ENCODE measurements around the gene MARK4. TPM values are rescaled to one million over a fixed set of nuclear protein-coding genes. Genes with fewer than 3 reads are reported as not detected.

MARK4 gene
- total and polyA plus RNA-seq, 2 experiments from 2014 or later, result 14.8 to 23.0 TPM

DNA sequence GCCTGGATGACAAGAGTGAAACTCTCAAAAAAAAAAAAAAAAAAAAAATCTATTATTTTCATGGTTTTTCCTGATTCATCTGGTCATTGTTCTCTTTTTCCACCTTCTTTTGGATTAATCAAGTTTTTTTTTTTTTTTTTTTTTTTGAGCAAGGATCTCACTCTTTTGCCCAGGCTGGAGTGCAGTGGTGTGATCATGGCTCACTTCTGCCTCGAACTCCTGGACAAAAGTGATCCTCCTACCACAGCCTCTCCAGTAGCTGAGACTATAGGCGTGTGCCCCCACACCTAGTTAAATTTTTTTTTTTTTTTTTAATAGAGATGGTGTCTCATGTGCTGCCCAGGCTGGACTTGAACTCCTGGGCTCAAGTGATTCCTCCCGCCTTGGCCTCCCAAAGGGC, 44.7 kb upstream of the MARK4 start:
- TF ChIP-seq EZH2phosphoT487 (IDR thresholded peaks at IDR 0.05; ENCODE audit: low read depth, severe bottlenecking, unreplicated experiment), result no peak
- no peak for TF ChIP-seq EZH2 (IDR thresholded peaks at IDR 0.05; ENCODE audit: borderline replicate concordance)
- TF ChIP-seq, protein P1, sequence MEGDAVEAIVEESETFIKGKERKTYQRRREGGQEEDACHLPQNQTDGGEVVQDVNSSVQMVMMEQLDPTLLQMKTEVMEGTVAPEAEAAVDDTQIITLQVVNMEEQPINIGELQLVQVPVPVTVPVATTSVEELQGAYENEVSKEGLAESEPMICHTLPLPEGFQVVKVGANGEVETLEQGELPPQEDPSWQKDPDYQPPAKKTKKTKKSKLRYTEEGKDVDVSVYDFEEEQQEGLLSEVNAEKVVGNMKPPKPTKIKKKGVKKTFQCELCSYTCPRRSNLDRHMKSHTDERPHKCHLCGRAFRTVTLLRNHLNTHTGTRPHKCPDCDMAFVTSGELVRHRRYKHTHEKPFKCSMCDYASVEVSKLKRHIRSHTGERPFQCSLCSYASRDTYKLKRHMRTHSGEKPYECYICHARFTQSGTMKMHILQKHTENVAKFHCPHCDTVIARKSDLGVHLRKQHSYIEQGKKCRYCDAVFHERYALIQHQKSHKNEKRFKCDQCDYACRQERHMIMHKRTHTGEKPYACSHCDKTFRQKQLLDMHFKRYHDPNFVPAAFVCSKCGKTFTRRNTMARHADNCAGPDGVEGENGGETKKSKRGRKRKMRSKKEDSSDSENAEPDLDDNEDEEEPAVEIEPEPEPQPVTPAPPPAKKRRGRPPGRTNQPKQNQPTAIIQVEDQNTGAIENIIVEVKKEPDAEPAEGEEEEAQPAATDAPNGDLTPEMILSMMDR (IDR thresholded peaks at IDR 0.05; ENCODE audit: poor library complexity), result no peak
- no peaks in the 10 kb centered on the region for H3K36me3 ChIP-seq (replicated peaks; ENCODE audit: insufficient read depth, low read depth)

DNA sequence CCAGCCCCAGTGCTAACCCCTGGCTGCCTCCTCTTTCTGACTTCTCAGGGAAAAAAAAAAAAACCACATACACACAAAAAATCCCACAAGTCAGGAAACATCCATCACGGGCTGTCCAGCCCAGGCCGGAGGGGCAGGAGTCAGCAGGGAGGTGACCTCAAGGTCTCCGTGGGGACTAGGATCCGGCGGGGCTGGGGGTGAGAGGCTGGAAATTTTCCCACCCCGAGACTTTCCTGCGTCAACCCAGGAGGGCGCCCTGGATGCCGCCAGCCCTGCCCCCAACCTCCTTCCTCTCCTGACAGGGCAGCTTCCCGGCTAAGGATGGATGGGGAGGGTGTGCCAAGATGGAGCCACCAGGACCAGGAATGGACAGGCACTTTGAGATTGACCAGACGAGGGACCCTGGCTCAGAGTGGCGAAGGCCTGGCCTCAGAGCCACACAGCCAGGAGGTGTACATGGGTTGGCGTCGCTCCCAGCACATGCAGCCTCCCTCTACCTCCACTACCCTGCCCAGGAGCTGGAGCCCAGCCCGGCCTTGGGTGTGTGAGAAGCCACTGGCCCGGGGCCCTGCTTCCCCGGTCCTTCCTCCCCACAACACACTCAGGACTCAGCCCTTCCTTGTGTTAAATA, 39.2 kb upstream of the MARK4 start:
- 65% methylated on average over 16 of the region's 17 CpGs for WGBS (ENCODE audit: low lambda C conversion rate, missing lambda C conversion rate)
- DNase-seq (ENCODE audit: low spot score), result no peak
- no peak overlapping the region for H3K27ac ChIP-seq

More for the DNA sequence above, 44.7 kb upstream of the MARK4 start:
- Histone ChIP-seq H3K9me3 (ENCODE audit: low read depth) (no peaks in the 10 kb centered on the region), H4K20me1 (ENCODE audit: insufficient read depth, poor library complexity, severe bottlenecking) (no peaks in the 10 kb centered on the region), H3K4me2 (no peak overlapping the region), H2AFZ (no peak overlapping the region), H3K4me1 (ENCODE audit: insufficient read depth) (no peaks in the 10 kb centered on the region), H3K4me3 (no peak overlapping the region), H3K27ac (no peak overlapping the region), H3K79me2 (no peaks in the 10 kb centered on the region), H3K27me3 (no peaks in the 10 kb centered on the region), H3K9me2 (replicated peaks; ENCODE audit: insufficient read depth) (no peaks in the 10 kb centered on the region)
- no peak for DNase-seq (ENCODE audit: low spot score)
- 78% methylated on average over 3 of the region's 3 CpGs for WGBS (ENCODE audit: low lambda C conversion rate, missing lambda C conversion rate)

DNA sequence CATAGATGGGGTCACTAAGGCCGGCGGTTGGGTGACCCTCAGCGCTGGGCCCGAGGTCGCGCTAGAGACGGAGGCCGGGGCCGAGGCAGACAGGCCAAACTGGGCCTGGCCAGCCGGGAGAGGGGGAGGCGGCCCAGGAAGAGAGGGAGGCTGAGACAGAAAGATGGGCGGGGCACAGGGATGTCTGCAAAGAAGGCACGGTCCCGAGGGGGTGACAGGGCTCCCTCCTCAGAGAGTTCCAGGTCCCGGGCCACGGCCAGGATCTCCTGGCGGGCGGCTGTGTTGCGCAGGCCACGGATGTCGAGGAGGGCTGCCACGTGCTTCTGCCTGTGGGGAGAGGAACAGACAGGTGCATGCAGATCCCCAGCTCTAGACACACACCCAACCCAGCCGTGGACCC, 38.0 kb upstream of the MARK4 start:
- H3K9me3 ChIP-seq (ENCODE audit: low read depth), result no peaks in the 10 kb centered on the region
- no peaks in the 10 kb centered on the region for H3K36me3 ChIP-seq (replicated peaks; ENCODE audit: insufficient read depth, low read depth)
- no peak overlapping the region for H3K4me2 ChIP-seq
- no peak overlapping the region for H2AFZ ChIP-seq
- H3K4me3 ChIP-seq, result no peak overlapping the region
- DNase-seq (ENCODE audit: low spot score), result no peak
- H3K9me2 ChIP-seq (replicated peaks; ENCODE audit: insufficient read depth), result no peaks in the 10 kb centered on the region
- H3K27me3 ChIP-seq, result peaks cover 43% of the 10 kb centered on the region
- no peak overlapping the region for H3K27ac ChIP-seq
- no peaks in the 10 kb centered on the region for H4K20me1 ChIP-seq (ENCODE audit: insufficient read depth, poor library complexity, severe bottlenecking)
- 89% methylated on average over 17 of the region's 23 CpGs for WGBS (ENCODE audit: low lambda C conversion rate, missing lambda C conversion rate)
- H3K79me2 ChIP-seq, result no peaks in the 10 kb centered on the region
- no peak for TF ChIP-seq EZH2phosphoT487 (IDR thresholded peaks at IDR 0.05; ENCODE audit: low read depth, severe bottlenecking, unreplicated experiment)
- peaks cover 8% of the 10 kb centered on the region for H3K4me1 ChIP-seq (ENCODE audit: insufficient read depth)

More for the DNA sequence above, 39.2 kb upstream of the MARK4 start:
- no peaks in the 10 kb centered on the region for H3K9me3 ChIP-seq (ENCODE audit: low read depth)
- peaks cover 3% of the 10 kb centered on the region for H3K4me1 ChIP-seq (ENCODE audit: insufficient read depth)
- H3K4me2 ChIP-seq, result no peak overlapping the region
- H3K79me2 ChIP-seq, result no peaks in the 10 kb centered on the region
- H3K4me3 ChIP-seq, result no peak overlapping the region
- no peak overlapping the region for H2AFZ ChIP-seq
- peaks cover 31% of the 10 kb centered on the region for H3K27me3 ChIP-seq
- no peaks in the 10 kb centered on the region for H3K9me2 ChIP-seq (replicated peaks; ENCODE audit: insufficient read depth)
- no peaks in the 10 kb centered on the region for H4K20me1 ChIP-seq (ENCODE audit: insufficient read depth, poor library complexity, severe bottlenecking)
- TF ChIP-seq EZH2phosphoT487 (IDR thresholded peaks at IDR 0.05; ENCODE audit: low read depth, severe bottlenecking, unreplicated experiment) (no peak), EZH2 (IDR thresholded peaks at IDR 0.05; ENCODE audit: borderline replicate concordance) (no peak)
- TF ChIP-seq, protein P1 (IDR thresholded peaks at IDR 0.05; ENCODE audit: poor library complexity), result no peak
- no peaks in the 10 kb centered on the region for H3K36me3 ChIP-seq (replicated peaks; ENCODE audit: insufficient read depth, low read depth)

DNA sequence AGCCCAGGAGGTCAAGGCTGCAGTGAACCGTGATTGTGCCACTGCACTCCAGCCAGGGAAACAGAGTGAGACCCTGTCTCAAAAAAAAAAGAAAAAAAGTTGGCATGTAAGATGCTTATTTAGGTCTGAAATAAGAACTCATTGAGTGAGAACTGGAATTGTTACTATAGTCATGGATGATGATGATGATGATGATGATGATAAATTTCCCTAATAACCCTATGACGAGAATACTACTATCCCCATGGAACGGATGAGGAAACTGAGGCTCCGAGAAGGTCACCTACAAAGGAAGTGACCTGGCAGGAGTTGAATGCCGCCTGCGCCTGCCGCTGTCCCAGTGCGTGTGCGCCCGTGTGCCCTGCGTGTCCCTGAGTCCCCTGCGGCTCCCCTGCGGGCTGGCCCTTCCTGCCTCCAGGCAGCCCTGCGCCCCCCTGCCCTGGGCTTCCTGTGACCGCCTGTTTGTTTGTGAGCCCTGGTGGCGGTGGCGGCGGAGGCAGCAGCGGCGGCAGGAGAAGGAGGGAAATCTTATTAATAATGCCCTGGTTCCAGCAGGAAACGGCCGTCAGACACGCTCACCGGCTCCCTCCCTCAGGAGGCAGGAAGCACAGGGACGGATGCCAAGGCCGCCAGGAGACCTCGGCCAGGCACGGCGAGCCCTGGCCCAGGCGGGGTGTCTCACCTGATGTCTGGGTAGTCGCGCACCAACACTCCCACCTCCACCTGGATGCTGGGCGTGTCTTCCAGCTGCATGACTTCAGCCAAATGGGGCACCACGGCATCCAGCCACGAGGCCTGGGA, 35.5 kb upstream of the MARK4 start:
- no peaks in the 10 kb centered on the region for H3K36me3 ChIP-seq (replicated peaks; ENCODE audit: insufficient read depth, low read depth)
- H4K20me1 ChIP-seq (ENCODE audit: insufficient read depth, poor library complexity, severe bottlenecking), result no peaks in the 10 kb centered on the region
- peak; percentile 91 for TF ChIP-seq EZH2 (IDR thresholded peaks at IDR 0.05; ENCODE audit: borderline replicate concordance)
- TF ChIP-seq, protein P1 (IDR thresholded peaks at IDR 0.05; ENCODE audit: poor library complexity), result no peak
- no peak for TF ChIP-seq EZH2phosphoT487 (IDR thresholded peaks at IDR 0.05; ENCODE audit: low read depth, severe bottlenecking, unreplicated experiment)
- DNase-seq (ENCODE audit: low spot score), result peak; percentile 27
- H3K4me2 ChIP-seq, result peak overlapping the region; percentile 59
- peaks cover 68% of the 10 kb centered on the region for H3K27me3 ChIP-seq
- no peak overlapping the region for H3K27ac ChIP-seq
- H3K9me2 ChIP-seq (replicated peaks; ENCODE audit: insufficient read depth), result no peaks in the 10 kb centered on the region
- peaks cover 8% of the 10 kb centered on the region for H3K4me1 ChIP-seq (ENCODE audit: insufficient read depth)
- H3K9me3 ChIP-seq (ENCODE audit: low read depth), result no peaks in the 10 kb centered on the region
- no peaks in the 10 kb centered on the region for H3K79me2 ChIP-seq
- no peak overlapping the region for H2AFZ ChIP-seq
- WGBS (ENCODE audit: low lambda C conversion rate, missing lambda C conversion rate), result 13% methylated on average over 34 of the region's 35 CpGs
- H3K4me3 ChIP-seq, result no peak overlapping the region

Measured in hepatocyte (in vitro differentiated cells).